NOMO-1 treated with dmso at 0.1 percent for 144 hours (cell line): ENCODE data around the gene KLC4.

ENCODE experiments used
- DNase-seq: peaks from one replicate; lab custom pipeline; 2025; ENCODE audit not compliant: unreplicated experiment; lab: John Stamatoyannopoulos, UW

KLC4 gene

DNA sequence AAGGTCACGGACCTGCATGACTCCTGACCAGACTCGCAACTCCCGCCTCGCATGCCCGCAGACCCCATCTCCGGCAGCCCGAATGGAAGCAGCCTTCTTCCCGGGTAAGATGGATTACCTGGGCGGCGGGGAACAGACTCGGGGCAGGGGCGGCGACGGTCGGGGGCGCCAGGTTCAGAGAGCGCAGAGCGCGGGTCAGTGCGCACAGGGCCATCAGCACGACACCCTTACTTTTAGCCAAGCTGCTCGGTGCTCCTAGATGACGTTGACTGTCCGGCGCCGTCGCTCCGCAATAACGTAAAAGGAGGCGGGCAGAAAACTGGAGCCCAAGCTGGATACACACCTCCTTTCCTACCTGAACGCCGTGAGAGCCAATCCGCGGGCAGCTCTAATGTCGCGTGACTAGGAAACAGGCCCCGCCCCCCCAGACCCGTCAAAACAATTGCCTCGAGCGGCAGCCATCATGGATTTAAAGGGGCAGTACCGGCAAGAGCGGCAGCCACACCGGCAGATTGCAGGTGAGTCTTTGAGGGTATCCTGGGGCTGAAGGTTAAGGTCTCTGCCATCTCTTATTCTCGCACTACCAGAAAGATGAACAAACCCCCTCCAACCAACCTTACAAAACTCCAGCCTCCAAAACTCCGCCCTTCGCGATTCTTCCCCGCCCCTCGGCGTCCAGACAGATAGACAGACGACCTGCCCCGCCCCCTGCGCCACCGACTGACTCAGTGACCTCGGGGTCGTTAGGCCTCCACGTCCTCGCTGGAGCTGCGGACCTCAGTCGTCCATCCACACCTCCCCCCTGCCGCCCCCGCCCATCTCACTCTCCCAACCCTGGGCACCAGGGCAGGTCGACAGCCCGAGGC is at the start of gene KLC4, which contains the start of gene MRPL2:
Gene KLC4 (plus strand): TSS at position 464 of the 866 bp plus-strand sequence. CDS start 1,705 bp downstream, outside the sequence.
Gene MRPL2 (minus strand): TSS at position 267 of the 866 bp plus-strand sequence. CDS start 53 bp downstream, at position 214.
- DNase-seq, result peak; percentile 98

GRCh38 chr6:43011207-43011606 is 48.2 kb upstream of the KLC4 start:
- no peak for DNase-seq

- DNase-seq, result no peak
Measured at GRCh38 chr6:43012364-43012763, 47.1 kb upstream of the KLC4 start.

DNA sequence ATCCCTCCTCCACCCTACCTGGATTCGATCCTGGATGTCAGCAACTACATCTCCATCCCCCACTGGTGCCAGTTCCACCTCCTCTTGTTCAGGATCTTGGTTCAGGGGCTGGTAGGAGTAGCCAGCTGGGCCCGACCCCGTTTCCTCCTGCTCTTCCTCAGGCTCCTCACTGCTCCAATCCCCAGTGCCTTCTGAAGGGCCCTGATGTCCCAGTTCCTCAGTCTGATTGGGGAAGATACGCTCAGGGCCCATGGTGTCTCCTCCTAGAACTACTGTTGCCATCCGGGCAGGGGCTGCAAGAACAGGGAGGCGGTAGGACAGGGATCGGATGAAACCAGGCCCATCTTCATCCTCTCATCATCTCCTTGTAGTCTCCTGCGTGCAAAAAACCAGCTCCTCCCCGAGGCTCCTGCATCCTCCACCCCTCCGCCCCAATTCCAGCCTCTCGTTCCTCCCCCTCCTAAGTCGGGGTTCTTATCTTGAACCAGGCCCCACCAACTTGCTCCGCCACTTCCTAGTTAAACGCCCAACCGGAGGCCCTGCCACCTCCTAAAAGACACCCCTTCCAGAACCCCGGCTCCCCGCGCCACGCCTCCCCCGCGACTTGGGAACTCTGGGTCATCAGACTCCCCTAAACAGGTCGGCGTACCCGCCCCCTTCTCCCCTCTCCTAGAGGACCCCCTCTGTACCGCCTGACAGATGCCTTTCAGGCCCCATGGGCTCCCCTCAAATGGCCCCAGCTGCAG is 46.2 kb upstream of the KLC4 start:
- peak; percentile 22 for DNase-seq

- peak; percentile 99 for DNase-seq
Measured at GRCh38 chr6:43013843-43014433, 45.5 kb upstream of the KLC4 start, which contains the start of the genes KLHDC3 and MEA1. KLHDC3 (plus strand) TSS chr6:43014249; CDS start chr6:43017193, 2,944 bp downstream. MEA1 (minus strand) TSS chr6:43013946; CDS start chr6:43013813, 133 bp downstream.

GRCh38 chr6:43014434-43014909 is 45.0 kb upstream of the KLC4 start:
- DNase-seq, result no peak

DNA sequence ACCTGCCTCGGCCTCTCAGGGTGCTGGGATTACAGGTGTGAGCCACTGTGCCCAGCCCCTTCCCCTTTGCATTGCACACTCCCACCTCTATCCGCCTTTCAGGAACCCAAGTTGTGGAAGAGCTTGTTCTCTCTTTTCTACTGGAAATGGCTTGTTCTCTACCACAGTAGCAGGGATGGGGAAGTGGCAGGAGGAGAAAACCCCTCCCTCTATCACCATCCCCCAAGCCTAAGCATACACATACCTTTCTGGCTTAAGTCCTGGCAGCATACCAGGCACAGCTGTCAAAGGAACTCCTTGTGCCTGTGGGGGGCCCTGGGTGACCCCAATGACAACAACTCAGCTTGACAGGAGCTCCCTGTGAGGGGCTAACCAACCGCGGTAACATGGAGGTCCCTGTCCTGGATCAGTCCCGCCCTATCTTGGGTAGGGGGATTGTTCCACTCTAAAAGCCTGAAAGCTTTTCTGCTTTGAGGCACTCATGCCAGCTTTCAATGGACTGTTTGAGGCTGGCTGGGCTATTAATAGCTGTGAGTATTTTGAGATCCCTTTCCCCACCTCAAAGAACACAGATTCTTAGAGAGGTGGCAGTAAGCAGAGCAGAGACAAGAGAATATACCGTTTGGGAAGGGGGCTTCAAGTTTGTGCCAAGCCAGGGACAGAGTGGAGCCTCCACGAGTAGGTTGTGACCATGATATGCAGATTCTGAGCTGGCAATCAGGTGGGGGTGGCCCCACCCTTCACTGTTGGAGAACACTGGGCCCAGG is 43.1 kb upstream of the KLC4 start:
- DNase-seq, result no peak

DNA sequence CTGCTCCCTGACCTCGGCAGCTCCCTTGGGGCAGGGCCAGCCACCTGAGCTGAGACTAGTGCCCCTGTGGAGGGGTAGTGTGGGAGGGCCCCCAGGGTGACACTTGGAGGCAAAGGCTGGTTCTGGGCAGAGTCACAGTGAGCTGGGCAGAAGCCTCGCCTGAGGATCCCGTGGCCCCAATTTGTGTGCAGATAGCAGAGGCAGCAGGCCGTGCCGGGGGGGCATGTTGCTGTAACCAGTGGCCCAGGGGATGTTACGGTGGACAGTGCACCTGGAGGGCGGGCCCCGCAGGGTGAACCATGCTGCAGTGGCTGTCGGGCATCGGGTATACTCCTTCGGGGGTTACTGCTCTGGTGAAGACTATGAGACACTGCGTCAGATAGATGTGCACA is 42.5 kb upstream of the KLC4 start:
- no peak for DNase-seq

GRCh38 chr6:43019152-43019551 is 40.3 kb upstream of the KLC4 start:
- no peak for DNase-seq

DNA sequence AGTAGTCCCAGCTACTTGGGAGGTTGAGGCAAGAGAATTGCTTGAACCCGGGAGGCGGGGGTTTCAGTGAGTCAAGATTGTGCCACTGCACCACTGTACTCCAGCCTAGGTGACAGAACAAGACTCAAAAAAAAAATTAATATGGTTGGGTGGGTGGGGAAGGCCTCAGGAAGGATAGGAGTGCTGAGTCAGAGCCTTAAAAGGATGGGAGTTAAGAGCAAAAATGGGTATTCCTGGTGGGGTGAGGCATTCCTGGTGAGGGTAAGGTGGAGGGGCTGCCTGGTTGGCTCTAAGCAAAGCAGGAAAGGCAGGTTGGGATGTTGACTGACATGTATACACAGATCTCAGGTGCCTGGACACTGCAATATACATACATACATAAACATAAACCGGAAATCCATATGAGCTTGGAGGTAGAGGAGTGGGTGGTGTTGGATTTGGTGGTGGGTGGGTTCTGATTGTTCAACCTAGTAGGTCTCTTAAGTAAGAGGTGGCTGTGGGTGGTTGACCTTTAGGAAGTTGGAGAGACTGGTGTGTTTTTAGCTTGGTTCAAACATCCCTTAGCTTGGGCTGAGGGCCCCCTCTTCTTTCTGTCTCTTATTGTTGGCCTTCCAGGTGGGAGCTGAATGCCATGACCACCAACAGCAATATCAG is 39.3 kb upstream of the KLC4 start:
- no peak for DNase-seq

DNA sequence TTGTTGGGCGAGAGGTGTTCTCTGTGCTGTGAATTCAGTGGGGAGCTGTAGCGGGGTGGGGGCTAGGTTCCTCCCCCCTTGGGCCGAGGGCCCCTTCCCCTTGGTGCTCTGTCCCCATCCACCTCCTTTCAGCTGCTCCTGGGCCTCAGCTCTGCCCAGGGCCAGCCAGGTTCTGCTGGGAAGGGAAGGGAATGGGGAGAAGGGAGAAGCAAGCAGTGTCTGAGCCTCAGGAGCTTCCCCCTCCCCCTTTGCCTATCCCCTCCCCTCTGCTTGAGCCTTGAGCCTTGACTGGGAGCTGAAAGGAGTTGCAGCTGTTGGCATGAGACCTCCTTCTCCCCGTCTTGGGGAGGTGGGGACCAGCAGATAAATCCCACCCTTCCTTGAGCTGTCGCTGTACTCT is 38.6 kb upstream of the KLC4 start:
- DNase-seq, result no peak

GRCh38 chr6:43021270-43022047 is 38.0 kb upstream of the KLC4 start, which contains the start of gene RRP36:
RRP36 (plus strand) TSS chr6:43021623; CDS start chr6:43021655, 32 bp downstream.
- DNase-seq, result peak; percentile 60

DNA sequence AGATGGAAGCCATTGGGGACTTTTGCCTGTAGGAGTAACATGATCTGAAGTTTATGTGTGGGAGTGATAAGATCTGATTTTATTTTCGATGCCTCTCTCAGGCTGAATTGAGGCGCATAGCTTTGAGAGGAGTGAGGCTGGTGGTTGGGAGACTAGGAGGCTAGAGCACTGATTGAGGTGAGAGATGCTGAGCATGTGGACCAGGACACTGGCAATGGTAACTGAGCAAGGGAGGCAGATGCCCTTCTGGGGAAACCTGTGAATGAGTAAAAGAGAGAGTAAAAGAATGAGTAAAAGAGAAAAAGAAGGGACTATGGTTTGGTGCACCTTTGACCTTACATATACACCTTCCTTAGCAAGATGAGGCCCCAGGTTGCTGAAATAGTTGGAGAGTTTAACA is 35.0 kb upstream of the KLC4 start:
- DNase-seq, result no peak

GRCh38 chr6:43026365-43026764 is 33.1 kb upstream of the KLC4 start:
- DNase-seq, result no peak

DNA sequence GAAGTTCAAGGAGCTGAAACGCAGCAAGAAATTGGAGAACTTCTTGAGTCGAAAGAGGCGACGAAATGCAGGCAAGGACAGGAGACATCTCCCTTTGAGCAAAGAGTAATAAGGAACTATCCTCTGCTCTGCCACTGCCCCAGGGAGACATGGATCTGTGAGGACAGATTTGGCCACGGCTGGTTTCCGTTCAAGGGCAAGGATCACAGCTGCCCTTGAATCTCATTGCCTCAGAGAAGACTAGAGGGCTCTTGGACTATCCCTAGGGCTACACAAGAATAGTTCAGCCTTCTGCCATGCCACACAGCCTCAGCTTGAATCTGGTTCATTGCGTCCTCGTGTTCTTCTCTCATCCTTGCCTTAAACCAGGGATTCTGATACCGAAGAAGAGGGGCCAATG is 30.3 kb upstream of the KLC4 start:
- no peak for DNase-seq

GRCh38 chr6:43032326-43032725 is 27.1 kb upstream of the KLC4 start:
- DNase-seq, result no peak

GRCh38 chr6:43033496-43034189 is 25.8 kb upstream of the KLC4 start:
- DNase-seq, result no peak

DNA sequence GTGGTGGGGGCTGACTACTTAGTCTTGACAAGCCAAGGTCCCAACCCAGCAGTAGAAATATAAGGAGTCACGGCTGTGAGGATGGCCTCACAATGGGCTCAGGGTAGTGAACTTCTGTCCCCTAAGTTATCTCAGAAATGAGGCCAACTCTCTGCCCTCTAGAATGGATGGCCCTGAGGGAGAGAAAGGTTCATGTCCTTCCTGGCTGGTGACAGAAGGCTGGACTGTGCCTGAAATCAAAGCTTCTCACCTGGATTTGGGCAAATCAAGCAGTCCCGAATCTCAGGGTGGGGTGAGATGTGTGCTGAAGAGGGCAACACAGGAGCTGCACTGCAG is 25.3 kb upstream of the KLC4 start:
- no peak for DNase-seq
